GM19035 (cell line): ENCODE measurements around the gene S100B.
"Not testable (repeated sequence)": the region's sequence is repeated elsewhere in the genome, so short reads cannot be mapped to it uniquely, and the experiment has no call there.

Experiments
- ATAC-seq: cut with Tn5 transposase; IDR thresholded peaks from one replicate; pipeline ENCODE4 v1.9.1; 2021; ENCODE audit not compliant: unreplicated experiment

S100B gene

DNA sequence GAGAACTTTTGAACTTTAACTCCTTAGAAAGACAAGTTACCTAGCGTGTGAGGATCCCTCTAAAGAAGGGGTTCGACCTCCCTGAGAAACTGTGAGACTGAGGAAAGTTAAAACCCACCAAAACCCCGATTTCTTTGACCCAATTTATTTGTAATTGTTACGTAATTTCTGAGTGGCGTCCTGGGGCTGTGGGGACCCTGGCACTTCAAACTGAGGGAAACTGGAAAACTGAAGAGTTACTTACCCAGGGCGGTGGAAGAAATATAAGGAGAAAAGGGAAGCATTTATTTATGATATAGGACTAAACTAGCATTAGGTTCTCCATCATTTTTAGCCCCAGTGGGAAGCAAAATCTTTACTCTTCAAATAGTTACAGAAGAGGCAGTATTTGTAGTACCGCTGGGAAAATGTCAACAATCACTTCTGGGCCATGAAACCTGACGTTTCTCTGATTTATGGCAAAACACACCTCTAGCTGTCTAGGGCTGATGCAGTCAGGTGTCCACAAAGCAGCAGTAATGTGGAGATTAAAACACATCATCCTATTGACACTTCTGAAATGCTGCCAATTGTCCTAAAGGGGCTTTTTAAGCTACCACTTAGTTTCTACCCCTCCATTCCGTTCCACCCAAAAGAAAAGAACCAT, 430 bp downstream of the S100B start:
- no peak for ATAC-seq

DNA sequence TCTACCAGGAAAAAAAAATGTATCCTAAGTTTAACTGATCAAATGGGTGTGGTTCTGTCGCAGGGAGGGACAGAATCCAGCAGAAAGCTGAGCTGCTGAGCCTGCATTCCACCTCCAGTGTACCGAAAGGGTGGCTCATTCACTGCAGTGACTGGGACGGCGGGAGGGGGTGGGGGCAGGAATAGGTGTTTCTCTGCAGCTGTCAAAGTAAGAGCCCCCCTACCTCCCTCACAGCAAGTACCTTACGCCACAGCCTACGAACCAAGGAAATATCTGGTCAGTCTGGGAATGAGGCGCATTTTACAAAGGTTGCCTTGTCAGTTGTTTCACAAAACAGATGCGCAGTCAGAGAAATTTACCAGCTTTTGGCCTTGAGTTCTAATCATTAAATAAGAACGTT, 1.7 kb downstream of the S100B start:
- no peak for ATAC-seq

DNA sequence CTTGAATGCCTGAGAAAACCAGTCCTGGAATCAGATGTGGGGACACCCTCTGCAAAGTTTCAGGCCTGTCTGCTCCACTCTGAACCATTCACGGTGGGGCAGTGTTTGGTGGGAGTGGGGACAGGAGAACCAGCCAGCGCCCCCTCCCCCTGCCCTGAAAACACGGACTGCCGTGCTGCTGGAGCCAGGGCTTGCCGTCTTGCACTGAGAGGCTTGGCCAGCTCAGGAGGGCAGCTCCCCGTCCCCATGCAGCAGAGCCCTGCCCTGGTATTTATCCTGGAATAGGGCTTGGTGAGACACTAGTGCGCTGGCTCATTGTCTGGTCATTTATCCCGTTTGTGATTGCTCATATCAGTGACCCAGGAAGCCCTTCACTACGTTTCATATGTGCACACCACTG, 3.9 kb downstream of the S100B start:
- ATAC-seq, result no peak

DNA sequence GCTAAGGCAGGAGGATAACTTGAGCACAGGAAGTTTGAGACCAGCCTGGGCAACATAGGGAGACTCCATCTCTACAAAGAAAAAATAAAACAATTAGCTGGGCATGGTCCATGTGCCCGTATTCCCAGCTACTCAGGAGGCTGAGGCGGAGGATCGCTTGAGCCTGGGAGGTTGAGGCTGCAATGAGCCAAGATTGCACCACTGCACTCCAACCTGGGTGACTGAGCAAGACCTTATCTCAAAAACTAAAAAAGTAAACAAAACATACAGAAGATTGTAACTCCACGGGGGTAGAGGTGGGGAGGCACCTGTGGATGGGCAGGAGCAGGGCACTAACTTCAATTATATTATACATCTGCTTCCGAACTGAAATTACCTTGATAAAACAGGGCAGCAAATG, 4.6 kb downstream of the S100B start:
- no peak for ATAC-seq

DNA sequence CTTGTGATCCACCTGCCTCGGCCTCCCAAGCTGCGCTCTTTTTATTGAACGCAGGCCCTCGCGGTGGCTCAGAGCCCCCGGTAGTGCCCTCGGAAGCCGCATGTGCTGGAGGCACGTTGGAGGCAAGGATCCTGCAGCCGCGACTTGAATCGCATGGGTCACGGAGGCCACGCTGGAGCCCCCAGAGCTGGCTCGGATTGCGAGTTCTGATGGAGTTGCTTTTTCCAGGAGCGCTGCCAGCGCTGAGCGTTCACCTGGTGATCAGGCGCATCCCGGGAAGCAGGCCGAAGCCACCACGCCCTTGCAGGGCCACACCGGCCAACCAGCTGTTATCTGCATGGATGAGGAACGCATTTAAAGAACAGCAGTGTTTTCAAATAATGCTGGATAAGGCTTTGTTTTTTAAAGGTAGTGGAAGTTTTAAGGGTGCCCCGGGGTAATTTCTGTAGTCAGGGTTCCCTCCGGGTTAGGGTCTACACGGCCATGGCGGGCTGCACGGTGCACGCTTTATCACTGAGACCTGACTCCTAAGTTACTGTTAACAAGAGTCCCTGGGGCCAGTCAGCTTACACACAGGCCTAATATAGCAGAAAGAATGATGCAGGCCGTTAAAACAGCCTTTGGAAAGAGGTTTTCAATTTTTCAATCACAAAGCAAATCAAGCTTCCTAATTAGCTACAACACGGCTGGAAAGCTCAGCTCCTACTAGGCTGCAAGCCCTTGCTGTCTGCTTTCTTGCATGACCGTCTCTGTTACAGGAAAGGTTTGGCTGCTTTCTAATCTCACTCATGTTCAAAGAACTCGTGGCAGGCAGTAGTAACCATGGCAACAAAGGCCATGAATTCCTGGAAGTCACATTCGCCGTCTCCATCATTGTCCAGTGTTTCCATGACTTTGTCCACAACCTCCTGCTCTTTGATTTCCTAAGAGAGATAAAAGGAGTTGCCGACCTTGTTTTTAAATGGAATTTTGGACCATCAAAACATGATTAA, 6.0 kb downstream of the S100B start:
- no peak for ATAC-seq

DNA sequence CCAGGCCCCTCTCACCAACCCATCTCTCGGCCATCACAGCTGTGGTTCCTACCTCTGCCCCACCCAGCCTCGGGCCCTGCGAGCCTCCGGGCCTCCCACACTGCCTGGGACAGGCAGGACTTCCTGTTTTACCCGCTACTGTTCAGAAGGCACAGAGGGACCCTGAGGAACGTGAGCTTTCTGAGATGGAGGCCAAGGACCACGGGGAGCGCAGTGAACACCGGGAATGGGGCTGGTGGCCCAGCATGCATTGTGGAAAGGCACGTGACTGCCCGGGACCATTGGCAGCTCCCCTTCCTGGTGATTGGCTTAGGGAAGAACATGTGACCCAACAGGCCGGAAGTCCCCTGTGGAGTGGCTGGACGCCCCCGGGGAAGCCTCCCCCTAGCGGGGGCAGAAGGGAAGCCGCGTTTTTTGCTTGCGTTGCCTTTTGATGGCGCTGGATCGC, 7.0 kb downstream of the S100B start:
- ATAC-seq, result no peak

DNA sequence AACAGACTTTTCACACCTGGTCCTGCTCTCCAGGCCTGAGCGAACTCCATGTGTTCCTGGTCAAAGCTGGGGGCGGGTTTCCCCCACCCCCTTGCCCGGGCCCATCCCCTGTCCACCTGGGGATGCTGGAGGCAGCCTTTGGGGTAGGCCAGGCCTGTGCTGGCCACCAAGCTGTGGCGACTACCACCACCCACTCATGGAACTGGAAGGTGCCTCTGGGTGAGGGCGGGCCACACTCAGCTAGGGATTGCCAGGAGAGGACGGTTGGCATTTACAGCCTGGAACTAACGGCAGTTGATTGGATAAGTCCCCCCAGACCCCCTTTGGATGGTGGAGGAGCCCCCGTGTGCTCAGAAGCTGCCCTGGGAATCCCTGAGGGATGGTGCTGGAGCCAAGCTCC, 7.9 kb downstream of the S100B start:
- no peak for ATAC-seq

DNA sequence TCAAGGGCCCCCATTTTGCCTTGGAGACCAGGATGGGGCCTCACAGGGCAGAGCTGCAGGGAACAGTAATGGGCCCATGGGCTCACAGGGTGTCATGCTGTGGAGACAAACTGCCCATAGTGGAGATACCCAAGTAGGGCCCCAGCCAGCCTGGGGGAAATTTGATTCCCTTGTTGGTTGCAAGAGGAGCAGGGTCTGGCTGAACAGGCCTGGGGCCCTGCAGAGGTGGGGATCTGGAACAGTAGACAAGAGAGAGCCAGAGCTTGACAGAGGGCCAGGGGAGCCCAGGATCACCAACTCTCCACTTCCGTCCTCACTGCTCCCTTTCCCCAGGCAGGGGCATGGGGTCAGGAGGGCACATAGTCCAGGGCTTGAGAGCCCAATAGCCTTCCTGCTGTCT, 8.7 kb downstream of the S100B start:
- ATAC-seq, result no peak

DNA sequence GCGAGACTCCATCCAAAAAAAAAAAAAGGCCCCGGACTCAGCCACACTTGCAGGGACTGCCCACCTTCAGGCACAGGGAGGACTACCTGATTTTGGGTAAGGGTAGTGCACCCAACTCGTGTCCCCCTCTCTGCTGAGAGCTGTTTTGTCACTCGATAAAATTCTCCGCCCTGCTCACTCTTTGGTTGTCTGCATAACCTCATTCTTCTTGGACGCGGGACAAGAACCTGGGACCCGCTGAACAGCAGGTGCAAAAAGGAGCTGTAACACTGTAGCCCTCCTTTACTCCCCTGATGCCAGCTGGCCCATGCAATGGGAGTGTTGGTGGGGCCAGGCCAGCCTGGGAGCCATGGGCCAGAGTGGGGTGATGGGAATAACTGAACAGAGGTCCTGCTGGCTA, 10.6 kb downstream of the S100B start:
- no peak for ATAC-seq

DNA sequence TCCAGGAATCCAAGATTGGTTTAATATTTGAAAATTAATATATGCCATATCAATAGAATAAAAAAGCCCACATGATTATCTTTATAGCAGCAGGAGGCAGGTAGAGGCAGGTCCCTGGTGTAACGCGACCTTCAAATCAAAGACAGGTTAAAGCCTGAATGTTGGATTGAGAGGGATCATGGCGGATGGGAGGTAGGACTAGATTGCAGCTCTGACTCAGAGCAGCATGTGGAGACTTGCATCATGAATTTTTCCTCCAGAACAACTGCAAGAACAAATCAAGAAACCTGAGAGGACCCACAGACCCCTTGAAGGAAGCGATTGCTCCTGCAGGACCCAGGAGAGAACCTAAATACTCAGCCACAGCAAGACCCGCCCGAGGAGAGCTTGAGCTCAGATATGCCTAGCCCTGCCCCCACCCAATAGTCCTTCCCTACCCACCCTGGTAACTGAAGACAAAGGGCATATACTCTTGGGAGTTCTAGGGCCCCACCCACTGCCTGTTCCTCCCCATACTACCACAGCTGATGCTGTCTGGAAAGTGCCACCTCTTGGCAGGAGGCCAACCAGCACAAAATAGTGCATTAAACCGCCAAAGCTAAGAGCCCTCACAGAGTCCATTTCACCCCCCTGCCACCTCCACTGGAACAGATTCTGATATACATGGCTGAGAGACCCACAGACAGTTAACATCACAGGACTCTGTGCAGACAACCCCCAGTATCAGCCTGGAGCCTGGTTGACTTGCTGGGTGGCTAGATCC, 19.5 kb downstream of the S100B start:
- no peak for ATAC-seq

DNA sequence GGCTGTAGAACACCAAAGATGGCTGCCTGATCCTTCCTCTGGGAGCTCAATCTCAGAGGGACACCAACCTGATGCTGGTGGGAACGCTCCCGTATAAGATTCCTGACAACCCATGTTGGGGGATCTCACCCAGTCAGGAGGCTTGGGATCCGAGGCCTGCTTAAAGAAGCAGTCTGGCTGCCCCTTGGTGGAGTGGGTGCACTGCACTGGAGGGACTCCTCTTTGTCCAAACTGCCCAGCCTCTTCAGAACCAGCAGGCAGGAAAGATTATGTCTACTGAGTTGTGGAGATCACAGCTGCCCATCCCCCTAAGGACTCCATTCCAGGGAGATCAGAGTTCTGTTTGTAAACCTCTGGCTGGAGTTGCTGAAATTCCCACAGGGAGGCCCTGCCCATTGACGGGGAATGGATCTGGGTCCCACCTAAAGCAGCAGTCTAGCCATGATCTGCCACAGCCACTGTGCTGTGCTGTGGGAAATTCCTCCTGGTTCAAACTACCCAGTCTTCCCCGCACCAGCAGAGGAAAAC, 23.0 kb downstream of the S100B start:
- no peak for ATAC-seq

DNA sequence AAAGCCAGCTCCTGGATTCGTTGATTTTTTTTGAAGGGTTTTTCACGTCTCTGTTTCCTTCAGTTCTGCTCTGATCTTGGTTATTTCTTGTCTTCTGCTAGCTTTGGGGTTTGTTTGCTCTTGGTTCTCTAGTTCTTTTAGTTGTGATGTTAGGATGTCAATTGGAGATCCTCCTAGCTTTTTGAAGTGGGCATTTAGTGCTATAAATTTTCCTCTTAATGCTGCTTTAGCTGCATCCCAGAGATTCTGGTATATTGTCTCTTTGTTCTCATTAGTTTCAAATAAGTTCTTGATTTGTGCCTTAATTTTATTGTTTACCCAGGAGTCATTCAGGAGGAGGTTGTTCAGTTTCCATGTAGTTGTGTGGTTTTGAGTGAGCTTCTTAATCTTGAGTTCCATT, 25.5 kb downstream of the S100B start:
- not testable (repeated sequence) for ATAC-seq

DNA sequence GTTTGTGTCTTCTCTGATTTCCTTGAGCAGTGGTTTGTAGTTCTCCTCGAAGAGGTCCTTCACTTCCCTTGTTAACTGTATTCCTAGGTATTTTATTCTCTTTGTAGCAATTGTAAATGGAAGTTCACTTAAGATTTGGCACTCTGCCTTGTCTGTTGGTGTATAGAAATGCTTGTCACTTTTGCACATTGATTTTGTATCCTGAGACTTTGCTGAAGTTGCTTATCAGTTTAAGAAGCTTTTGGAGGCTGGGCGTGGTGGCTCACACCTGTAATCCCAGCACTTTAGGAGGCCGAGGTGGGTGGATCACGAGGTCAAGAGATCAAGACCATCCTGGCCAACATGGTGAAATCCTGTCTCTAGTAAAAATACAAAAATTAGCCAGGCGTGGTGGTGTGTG, 27.1 kb downstream of the S100B start:
- not testable (repeated sequence) for ATAC-seq

DNA sequence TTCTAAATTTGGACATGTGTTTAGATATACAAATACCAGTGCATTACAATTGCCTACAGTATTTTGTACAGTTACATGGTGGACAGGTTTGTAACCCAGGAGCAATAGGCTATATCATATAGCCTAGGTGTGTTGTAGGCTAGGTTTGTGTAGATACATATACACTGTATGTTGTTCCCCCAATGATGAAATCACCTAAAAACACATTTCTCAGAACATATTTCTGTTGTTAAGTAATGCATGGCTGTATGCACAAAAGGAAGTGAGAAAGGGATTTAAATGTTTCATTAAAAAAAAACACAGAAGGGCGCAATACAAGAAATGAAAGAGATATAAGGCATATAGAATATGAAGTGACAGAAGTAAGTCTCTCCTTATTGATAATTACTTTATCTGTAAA, 32.0 kb downstream of the S100B start:
- no peak for ATAC-seq

DNA sequence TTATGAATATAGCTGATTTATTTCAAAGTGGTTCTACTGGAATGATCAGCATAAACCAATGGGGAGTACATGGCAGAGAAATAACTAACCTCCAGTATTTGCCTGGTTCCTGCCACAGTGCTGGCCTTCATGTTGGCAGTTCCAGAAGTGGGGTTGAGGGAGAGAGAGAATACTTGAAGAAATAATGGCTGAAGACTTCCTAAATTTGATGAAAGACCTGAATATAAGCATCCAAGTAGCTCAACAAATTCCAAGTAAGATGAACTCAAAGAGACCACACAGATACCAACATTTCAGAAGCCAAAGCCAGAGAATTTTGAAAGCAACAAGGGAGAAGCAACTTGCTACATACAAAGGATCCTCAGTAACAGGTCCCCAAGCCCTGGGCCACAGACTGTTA, 34.3 kb downstream of the S100B start:
- ATAC-seq, result no peak

DNA sequence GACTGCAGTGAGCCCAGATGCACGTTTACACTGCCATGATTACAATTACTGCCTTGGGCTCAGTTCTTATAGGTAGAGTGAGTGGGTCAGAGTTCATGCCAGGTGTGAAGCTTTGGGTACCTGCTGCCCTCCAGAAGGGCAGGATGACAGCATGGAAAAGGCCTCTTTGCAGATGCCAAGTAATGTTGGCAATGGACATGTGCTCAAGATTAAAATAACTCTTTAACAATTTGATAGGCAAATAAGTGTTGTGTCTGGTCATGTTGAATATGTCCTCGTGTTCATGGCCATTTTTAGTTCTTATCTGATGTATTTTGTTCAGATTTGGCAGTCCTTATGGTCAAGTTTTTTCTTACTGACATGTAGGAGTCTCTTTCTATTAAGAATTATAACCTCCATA, 34.8 kb downstream of the S100B start:
- no peak for ATAC-seq

DNA sequence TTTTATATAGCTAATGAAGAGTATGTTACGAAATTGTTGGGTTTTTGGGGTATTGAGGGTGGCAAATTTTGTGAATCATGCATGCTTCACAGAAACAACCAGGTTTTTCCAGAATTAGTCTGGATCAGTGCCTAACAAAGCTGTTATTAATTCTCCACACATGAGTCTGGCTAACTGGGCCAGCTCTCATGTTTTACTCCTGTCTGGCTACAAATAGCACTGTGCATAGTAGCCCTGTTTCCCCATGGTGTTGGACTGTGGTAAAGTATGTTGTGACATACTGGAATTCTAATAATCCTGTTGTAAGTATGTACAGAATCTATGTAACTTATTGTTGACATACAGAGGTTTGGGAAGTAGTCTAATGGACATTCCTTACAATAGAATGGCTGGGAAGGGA, 35.8 kb downstream of the S100B start:
- ATAC-seq, result no peak

DNA sequence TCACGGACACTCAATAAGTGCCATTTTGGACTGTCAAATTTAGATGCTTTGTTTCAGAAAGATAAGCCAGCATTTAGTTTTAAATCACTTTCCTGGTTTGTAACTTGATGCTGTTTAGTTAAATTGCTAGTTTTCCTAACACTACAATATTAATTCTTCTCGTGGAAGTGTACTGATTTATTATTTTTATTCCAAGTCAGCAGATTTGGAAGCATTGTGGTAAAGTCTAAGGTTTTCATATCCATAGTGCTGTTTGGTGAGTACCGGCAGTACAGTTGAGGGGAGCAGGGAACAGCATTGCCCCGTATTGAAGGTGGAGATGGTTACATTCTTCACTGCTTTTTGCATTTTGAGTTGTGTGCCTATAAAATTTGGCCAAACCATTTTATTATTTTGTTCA, 36.3 kb downstream of the S100B start:
- ATAC-seq, result no peak

DNA sequence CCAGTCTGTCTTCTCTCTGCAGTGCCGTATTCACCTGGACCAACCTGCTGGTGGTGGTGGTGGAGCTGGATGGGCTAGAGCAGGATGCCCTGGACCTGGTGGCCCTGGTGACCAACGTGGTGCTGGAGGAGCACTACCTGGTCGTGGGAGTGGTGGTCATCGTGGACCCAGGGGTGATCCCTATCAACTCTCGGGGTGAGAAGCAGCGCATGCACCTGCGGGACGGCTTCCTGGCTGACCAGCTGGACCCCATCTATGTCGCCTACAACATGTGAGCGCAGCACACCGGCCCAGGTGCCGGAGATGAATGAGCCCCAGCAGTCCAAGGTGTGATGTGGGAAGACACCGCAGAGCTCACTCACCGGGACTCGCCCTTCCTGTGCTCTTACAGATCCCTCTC, 37.5 kb downstream of the S100B start:
- ATAC-seq, result no peak

DNA sequence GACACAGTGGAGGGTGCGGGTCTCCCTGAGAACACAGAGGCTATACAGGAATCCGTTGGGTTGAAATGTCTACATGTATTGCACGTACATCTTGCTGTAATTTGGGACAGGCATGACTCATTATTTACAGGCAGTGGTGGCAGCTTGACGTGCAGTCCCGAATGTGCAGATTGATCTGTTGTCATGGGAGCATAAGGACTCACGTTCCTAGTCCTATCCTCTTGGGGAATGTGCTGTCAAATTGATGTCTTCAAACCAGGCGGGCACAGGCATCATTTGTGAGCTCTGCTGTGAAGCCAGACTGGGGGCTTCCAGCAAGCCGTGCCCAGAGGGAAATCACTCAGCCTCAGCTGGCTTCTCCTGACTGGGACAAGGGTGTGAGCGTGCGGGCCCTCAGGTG, 40.5 kb downstream of the S100B start:
- no peak for ATAC-seq

DNA sequence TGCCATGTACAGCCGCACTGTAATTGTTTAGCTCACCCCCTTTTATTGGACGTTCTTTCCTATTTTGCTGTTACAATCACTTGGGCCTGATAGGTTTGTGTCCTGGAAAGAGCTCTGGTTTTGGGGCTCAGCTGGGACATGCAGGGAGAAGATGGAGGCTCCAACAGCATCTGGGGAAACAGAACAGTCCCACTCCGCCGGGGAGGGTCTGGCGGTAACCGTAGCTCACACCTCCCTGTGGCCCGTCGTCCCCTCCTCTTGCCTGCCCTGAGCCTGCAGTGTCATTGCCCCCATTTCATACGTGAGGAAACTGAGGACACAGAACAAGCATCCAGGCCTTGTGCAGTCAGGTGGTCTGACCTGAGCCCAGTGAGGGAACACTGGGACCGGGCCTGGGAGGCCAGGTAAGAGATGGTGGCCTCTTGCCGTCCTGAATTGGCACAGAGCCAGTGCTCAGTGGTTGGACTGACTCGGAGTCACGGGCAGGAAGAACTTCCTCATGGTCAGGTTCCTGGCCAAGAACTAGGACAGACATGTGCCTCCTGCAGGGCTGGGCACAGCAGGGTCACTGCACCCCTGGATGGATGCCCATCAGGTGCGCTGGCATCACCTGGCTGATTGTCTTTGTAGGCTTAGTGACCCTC, 41.8 kb downstream of the S100B start:
- no peak for ATAC-seq
